ENCODE data around the gene LSAMP.
"Not testable (repeated sequence)": the region's sequence is repeated elsewhere in the genome, so short reads cannot be mapped to it uniquely, and the experiment has no call there.

The LSAMP gene

GRCh38 chr3:115823083-115823482, 622.2 kb downstream of the LSAMP start:
- no peak for DNase-seq

GRCh38 chr3:115822579-115822978, 622.7 kb downstream of the LSAMP start:
- no peak for DNase-seq

GRCh38 chr3:115819785-115820384, 625.4 kb downstream of the LSAMP start:
- DNase-seq: peak; percentile 78

GRCh38 chr3:115814778-115815380, 630.4 kb downstream of the LSAMP start:
- peak; percentile 58 for DNase-seq

GRCh38 chr3:115814006-115814405, 631.3 kb downstream of the LSAMP start:
- no peak for DNase-seq

GRCh38 chr3:115808816-115809215, 636.5 kb downstream of the LSAMP start:
- no peak for DNase-seq

DNA sequence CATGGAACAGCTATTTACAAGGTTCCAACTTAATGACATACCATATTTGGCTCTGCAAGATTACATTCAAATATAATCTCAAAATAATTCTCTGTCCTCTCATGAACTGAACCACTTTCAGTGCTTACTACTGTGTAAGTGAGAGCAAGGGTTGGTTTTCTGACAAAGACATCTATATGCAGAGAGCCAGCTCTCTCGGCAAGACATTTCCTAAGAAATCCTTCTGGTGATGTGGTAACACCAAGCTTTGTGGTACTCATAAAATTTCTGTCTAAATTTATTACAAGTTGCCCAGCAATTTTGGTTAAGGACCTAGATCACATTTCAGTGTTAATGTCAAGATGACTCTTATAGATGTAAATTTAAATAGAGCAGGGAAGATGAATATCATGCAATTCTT, 637.0 kb downstream of the LSAMP start:
- no peak for DNase-seq

- DNase-seq: no peak
Observed at GRCh38 chr3:115806501-115806900, 638.8 kb downstream of the LSAMP start.

DNA sequence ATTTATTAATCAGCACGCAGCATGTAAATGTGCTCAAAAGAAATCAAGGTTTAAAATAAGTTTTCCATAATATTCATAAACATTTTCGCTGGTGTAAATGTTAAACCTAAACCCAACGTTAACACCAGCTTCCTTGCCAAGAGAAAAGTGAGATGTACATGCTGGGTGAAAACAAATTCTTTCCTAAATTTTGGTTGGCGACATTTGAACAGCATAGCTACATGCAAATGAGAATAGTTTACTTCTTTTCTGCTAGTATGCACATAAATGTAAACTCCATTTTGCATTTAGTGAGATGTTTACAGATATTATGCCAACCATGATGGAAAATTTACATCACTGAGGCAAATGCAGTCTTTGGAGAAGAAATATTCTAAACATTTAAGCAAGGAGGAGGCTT, 639.8 kb downstream of the LSAMP start:
- DNase-seq: no peak

DNA sequence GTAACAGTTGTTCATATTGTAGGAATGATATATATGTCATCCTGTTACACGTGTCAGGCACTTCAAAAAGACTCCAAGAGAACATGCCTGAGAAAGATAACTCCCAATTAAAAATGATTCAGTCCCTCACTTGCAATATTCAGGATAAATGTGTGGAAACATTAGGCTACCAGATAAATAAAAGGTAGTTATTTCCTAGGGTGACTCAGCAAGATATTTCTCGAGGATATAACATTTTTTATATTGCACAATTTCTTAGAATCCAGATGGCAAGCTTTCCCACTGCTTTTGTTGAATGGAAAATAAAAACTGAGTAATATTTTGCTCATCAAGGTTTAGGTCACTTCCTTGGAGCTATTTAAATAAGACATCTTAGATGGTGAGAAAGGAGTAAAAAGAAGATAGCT, 640.6 kb downstream of the LSAMP start:
- DNase-seq: no peak

- DNase-seq: no peak
Observed at GRCh38 chr3:115804200-115804599, 641.1 kb downstream of the LSAMP start.

GRCh38 chr3:115803661-115804060, 641.6 kb downstream of the LSAMP start:
- no peak for DNase-seq

DNA sequence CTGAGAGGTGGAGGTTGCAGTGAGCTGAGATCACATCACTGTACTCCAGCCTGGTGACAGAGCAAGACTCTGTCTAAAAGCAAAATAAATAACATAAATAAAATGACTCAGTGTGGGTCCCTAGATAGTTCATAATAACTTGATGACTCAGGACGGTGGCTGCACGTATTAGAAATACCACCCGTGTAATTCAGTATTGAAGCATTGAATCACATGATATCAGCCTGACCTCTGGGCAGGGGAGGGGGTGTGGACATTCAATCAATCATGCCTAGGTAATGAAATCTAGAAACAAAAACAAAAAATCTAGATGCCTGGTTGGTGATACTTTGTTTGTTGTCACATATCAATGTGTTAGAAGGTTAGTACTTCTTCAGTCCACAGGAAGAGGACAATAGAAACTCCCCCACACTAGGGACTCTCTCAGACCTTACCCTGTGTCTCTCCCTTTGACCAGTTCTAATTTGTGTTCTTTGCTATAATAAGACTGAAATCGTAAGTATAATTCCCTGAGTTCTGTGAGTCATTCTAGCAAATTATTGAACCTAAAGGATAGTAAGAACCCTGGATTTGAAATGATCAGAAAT, 644.7 kb downstream of the LSAMP start:
- DNase-seq: no peak

GRCh38 chr3:115800065-115800464, 645.2 kb downstream of the LSAMP start:
- DNase-seq: not testable (repeated sequence)

DNA sequence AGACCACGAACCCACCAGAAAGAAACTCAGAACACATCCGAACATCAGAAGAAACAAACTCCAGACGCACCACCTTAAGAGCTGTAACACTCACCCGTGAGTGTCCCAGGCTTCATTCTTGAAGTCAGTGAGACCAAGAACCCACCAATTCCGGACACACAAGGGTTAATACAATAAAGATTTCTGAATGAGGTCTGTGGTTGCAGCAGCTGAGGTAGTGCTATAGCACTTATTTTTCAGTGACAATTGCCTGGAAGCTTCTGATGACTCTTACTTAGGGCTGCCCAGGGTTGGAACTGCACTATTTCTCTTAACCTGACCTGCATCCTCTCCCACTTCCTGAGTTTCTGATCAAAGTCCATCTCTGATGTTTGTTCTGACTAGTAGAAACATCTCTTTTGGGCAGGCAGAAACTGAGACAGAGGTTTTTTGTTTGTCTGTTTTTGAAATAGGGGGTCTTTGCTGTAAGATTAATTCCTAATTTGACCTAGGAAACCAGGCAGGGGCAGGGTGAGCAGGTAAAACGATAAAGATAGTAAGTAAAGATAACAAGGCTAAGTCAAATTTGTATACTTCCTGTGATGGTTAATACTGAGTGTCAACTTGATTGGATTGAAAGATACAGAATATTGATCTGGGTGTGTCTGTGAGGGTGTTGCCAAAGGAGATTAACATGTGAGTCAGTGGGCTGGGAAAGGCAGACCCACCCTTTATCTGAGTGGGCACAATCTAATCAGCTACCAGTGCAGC, 652.9 kb downstream of the LSAMP start:
- DNase-seq: no peak

GRCh38 chr3:115791271-115792153, 653.8 kb downstream of the LSAMP start:
- DNase-seq: not testable (repeated sequence)

DNA sequence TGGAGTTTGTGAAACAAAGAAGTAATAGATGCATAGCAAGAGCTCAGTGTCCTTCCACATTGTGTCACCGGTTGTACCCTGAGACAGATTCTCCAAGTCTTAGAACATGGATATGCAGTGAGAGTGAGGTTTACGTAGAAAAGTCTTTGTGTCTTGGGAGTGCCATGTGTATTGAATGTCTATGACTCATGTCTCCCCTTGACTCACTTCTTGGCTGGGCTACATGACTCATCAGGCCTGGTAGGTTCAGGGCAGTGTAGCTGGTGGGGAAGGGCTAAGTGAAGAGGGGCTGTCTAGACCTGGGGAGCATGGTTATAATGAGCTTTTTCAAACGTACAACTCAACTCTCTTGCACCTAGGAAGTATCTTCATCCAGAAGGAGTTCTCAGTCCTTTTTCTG, 654.5 kb downstream of the LSAMP start:
- DNase-seq: no peak

DNA sequence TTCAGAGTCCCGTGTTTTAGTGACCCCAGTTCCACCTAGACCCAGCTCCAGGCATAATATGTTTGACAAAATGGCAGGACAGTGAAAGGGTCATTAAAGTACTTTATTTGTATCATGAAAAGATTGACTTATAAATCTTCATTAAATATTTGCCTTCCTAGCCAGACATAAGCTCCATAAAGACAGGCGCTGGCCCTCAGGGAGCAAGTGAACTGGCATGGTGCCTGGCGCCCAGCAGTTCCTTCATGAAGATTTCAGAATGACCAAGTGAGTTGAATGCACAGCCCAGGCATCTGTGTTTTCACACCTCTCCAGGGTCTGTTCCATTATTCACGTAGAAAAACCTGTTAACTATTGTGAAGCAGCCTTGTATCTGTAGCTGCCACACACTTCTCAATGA, 655.8 kb downstream of the LSAMP start:
- DNase-seq: no peak

- DNase-seq: no peak
Observed at GRCh38 chr3:115788921-115789470, 656.3 kb downstream of the LSAMP start.

GRCh38 chr3:115787818-115788217, 657.5 kb downstream of the LSAMP start:
- no peak for DNase-seq

GRCh38 chr3:115785782-115786181, 659.5 kb downstream of the LSAMP start:
- no peak for DNase-seq

GRCh38 chr3:115784739-115785536, 660.3 kb downstream of the LSAMP start:
- DNase-seq: no peak
